ENCODE data around the gene SEPTIN14.
"Not testable (repeated sequence)": the region's sequence is repeated elsewhere in the genome, so short reads cannot be mapped to it uniquely, and the experiment has no call there.

The SEPTIN14 gene

DNA sequence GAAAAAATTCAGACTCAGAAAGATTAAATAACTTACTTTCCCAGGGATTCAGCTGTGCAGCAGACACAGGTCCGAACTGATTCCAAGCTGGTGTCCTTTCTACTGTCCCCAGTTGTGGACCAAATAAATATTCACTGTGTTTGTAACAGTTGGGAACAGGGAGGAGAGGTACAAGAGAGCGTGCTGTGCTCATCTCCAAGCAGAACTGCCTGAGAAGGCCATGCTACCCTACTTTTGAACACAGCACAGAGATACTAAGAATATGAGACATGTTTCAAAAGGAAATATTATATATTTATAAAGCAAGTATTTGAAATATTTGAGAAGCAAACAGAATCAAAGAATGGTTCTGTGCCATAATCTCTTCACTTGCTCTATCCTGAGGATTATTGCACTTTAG lies at the start of gene SEPTIN14:
SEPTIN14 (minus strand) TSS at position 101 of the 400 bp plus-strand sequence. CDS start 756 bp downstream, outside the sequence.
- DNase-seq = not testable (repeated sequence)

DNA sequence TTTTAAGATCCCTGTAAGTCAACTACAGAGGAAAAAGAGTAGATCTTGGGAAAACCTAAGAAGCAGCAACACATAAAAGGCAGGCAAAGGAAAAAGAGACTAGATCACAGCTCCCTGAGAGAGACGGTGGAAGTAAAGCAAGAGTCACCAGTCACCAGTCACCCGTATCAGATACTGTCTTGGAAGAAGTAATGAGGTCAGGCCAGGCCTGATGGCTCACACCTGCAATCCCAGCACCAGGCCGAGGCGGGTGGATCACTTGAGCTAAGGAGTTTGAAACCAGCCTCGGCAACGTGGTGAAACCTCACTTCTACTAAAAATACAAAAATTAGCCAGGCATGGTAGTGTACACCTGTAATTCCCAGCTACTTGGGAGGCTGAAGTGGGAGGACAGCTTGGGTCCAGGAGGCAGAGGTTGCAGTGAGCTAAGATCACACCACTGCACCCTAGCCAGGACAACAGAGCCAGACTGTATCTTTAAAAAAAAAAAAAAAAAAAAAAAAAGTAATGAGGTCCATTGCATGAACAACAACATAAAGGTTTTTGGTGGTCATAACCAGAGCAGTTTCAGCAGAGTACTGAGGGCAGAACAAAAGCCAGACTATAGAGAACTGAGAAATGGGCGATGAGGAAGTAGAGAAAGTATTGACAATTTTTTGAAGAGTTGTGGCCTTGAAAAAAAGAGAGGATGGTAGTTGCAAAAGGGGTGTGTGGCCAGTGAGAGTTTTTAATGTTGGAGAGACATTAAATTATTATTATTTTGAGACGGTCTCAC lies 41.6 kb upstream of the SEPTIN14 start:
- DNase-seq = no peak

DNA sequence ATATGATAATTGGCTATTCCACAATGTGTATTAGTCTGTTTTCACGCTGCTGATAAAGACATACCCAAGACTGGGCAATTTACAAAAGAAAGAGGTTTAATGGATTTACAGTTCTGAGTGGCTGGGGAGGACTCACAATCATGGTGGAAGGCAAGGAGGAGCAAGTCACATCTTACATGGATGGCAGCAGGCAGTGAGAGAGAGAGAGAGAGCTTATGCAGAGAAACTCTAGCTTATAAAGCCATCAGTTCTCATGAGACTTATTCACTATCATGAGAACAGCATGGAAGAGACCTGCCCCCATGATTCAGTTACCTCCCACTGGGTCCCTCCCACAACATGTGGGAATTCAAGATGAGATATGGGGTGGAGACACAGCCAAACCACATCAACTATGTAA lies 38.5 kb upstream of the SEPTIN14 start:
- DNase-seq = not testable (repeated sequence)

DNA sequence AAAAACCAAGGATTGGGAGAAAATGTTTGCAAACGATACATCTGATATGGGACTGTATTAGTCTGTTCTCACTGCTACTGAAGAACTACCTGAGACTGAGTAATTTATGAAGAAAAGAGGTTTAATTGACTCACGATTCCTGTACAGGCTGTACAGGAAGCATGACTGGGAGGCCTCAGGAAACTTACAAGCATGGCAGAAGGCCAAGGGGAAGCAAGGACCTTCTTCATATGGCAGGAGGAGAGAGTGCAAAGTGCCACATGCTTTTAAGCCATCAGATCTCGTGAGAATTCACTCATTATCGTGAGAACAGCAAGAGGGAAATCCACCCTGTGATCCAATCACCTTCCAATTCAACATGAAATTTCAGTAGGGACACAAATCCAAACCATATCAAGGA lies 35.7 kb upstream of the SEPTIN14 start:
- no peak for DNase-seq

DNA sequence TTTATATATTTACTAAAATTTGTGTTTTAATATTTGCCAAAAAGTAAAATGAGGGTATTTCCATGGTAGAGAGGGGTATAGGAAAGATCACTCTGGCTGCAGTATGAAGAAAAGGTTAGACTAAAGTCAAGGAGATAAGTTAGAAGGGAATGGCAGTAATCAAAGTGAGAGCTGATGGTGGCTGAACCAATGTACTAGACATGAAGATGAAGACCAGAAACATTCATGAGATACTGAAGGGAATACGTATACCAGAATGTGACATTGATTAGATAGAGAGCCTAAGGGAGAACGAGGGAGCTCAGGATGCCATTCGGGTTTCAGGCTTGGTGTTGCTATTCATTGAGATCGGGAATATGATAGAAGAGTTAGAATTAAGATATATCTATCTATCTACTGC lies 32.5 kb upstream of the SEPTIN14 start:
- DNase-seq = no peak

DNA sequence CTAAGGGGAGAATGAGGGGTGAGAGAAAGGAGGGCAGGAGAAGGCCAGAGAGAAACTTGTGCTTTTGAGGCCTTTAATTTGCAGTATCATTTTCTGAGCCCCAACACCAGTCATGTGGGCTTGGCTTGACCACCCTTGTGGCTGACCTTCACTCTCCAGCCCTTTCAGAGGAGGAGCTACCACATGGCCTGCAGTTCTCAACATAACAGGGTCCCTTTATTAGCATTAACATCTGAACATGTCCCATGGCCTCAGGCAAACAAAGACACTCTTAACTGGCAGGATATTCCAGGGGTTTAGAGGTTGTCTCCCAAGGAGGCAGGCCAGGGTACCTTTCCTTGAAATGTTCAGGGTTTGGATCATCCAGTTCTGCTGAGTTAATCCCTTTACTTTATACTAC lies 31.4 kb upstream of the SEPTIN14 start:
- no peak for DNase-seq

DNA sequence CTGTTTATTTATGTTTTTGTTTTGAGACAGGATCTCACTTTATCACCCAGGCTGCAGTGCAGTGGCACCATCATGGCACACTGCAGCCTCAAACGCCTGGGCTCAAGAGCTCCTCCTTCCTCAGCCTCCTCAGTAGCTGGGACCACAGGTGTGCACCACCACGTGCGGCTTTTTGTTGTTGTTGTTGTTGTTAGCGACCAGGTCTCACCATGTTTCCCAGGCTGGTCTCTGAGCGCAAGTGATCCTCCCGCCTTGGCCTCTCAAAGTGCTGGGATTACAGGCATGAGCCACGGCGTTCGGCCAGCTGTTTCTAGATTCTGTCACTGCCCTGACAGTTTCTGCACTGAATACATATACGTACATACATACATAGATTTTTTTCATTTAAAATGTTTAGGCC lies 25.8 kb upstream of the SEPTIN14 start:
- DNase-seq = not testable (repeated sequence)

DNA sequence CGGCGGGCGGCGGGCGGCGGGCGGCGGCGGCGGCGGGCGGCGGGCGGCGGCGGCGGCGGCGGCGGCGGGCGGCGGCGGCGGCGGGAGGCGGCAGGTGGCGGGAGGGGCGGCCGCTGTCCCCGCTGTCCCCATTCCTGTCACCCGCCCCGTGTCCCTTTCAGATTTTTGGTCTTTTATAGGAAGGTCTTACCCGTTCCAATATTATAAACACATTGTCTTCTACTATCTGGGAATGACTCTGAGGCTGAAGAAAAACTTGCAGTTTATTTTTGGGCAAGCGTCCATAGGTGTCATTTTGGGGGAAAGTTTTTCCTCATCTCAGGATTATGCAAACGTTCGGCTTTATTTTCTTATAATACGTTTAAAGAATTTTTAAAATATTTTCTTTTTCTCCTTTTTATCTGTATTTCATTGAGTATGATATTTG lies 25.3 kb upstream of the SEPTIN14 start:
- DNase-seq = no peak

DNA sequence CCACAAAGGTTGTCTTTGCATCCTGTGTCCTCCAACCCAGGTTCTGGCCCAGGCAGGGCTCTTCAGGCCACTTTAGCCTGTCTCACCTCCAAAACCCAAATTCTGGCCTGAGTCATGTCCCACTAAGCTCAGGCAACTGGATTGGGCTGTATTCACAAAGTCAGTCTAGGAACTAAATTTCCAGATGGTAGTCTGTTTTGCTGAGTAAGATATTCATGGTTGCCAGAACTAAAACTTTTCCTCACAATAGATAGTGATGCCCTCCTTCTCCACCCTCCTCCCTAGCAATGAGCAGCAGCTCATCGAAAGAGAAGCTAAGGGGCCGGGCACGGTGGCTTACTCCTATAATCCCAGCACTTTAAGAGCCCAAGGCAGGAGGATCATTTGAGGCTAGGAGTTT lies 21.8 kb upstream of the SEPTIN14 start:
- DNase-seq = no peak

DNA sequence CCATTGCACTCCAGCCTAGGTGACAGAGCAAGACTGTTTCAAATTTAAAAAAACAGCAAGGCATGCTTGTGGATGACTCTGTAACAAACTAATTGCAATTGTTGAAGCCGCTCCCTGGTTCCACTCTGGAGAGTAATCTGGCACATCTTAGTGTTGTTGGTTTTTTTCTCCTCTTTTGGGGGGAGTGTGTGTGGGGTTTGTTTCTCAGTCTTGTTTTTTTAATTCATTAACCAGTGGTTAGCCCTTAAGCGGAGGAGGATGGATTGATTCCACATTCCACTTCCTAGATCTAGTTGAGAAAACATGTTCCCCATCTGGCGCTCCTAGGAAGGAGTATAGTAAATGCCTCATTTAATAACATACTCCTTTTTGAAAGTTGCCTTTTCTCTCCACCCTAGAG lies 16.1 kb upstream of the SEPTIN14 start:
- no peak for DNase-seq

DNA sequence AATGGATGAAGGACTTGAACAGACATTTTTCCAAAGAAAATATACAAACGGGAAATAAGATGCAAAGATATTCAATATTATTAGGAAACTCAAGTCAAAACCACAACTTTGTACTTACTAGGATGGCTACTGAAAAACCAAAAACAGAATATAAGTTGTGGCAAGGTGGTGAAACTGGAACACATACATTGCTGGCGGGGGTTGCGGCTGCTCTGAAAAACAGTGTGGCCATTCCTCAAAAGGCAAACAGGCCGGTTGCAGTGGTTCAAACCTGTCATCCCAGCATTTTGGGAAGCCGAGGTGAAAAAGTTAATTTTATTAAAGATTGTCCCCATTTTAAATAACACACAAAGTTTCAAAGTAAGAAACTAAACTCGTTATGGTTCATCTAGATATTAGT lies 14.8 kb upstream of the SEPTIN14 start:
- no peak for DNase-seq

DNA sequence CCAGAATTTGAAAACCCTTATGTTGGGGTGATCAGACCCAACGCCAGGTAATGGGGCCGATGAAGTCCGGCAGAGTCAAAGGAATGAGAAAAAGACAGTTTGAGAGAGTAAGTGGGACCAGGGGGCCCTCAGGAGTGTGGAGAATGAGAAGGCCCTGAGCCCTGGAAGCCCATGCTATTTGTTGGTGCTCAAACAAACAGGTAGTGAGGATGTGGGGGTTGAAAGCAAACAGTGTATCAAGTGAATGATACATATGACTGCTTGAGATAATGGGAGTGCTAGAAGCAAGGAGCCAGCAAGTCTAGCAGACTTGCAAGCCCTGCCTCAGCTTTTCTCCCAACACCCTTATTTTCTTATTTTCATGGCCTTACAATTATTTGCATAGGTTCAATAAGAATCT lies 11.2 kb upstream of the SEPTIN14 start:
- no peak for DNase-seq

DNA sequence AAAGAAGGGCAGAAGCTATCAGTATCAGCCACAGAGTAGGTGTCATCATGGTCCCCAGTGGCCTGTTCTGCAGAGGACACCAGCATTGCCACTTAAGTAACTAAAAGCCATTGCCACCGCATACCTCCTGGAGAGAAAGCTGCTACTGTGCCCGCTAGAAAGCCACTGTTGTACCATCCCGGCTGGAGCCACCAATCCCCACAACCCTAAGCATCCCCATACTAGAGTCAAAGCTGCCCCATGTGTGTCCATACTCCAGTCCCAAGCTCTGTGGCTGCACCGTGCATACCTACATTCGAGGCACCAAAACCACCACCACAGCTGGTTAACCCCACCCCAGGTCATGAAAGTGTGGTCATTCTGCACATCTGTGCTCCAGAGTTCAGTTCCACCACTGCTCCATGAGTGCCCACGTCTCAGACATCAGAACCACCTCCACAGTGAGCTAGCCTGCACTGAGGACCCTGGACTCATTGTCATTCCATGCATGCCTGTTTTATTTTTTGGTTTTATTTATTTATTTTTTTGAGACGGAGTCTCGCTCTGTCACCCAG lies 9.5 kb upstream of the SEPTIN14 start:
- no peak for DNase-seq

DNA sequence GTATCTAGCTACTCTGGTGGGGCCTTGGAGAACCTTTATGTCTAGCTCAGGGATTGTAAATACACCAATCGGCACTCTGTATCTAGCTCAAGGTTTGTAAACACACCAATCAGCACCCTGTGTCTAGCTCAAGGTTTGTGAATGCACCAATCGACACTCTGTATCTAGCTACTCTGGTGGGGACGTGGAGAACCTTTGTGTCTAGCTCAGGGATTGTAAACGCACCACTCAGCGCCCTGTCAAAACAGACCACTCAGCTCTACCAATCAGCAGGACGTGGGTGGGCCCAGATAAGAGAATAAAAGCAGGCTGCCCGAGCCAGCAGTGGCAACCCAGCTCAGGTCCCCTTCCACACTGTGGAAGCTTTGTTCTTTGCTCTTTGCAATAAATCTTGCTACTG lies 6.4 kb upstream of the SEPTIN14 start:
- not testable (repeated sequence) for DNase-seq

DNA sequence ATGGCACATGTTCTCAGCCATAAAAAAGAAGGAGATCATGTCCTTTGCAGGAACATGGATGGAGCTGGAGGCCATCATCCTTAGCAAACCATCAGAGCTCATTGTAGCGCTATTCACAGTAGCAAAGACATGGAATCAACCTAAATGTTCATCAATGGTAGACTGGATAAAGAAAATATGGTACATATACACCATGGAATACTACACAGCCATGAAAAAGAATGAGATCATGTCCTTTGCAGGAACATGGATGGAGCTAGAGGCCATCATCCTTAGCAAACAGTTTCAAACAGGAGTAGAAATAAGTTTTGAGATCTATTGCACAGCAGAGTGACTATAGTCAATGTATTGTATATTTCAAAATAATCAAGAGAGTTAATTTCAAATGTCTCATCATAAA lies 17.4 kb downstream of the SEPTIN14 start:
- not testable (repeated sequence) for DNase-seq

DNA sequence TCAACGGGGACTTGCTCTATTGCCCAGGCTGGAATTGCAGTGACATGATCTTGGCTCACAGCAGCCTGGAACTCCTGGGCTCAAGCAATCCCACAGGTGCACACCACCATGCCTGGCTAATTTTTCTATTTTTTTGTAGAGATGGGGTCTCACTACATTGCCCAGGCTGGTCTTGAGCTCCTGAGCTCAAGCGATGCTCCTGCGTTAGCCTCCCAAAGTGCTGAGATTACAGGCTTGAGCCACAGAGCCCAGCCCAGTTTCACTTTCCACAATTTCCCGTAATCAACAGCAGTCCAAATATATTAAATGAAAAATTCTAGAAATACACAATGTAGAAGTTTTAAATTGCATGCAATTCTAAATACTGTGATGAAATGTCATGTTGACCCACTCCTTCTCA lies 24.0 kb downstream of the SEPTIN14 start:
- no peak for DNase-seq

DNA sequence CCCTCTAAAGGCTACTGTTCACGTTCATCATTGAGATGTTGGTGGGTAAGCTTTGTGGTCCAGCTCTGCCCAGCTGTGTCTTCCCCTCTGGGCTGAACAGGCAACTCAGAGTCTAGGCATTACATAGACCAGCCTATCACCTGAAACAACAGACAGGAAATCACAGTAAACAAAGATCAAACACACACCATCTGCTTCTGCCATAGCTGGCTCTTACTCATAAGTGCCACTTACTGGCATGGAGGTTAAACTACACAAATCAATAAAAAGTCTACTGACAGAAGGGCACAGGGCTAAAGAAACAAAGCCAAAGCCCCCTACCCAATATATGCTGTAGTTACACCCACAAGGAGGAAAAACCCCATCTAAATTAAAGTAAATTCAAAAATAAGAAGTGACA lies 35.0 kb downstream of the SEPTIN14 start:
- DNase-seq = no peak

DNA sequence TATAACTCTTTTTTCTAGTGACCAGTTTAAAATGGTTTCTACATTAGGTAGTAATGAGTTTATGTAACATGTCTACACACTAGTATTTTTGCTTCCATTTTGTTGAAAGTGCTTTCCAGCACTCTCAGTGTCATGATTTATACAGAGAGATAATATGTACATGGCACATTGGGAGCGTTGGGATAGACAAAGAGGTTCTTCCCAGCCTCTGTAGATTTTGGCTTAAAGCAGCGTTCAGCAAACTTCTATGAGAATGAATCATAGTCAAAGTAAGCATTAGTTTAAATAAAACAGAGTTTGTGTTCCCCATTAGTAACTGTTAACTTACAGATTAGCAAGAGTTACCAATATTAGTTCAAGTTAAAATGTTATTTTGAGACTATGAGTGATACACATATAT lies 43.9 kb downstream of the SEPTIN14 start:
- DNase-seq = no peak

DNA sequence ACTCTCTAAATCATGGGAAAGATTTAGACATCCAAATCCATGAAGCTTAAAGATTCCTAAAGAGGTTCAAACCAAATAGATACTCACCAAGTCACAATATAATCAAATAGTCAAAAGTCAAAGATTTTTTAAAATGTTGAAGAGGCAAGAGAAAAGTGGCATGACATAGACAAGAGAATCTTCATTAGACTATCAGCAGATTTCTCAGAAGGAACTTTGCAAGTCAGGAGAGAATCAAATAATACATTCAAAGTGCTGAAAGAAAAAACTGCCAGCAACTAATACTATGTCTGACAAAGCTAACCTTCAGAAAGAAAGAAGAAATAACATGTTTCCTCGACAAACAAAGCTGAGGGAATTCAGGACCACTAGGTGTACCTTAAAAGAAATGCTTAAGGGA lies 65.3 kb downstream of the SEPTIN14 start:
- DNase-seq = not testable (repeated sequence)

DNA sequence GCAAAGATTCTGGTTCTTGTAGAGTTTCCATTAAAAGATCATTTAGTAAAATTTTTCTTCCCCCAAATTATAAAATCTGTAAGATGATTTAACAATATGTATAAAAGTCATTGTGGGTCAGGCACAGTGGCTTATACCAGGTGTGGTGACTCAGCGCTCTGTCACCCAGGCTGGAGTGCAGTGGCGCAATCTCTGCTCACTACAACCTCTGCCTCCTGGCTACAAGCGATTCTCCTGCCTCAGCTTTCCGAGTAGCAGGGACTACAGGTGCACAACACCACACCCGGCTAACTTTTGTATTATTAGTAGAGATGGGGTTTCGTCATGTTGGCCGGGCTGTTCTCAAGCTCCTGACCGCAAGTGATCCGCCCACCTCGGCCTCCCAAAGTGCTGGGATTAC lies 68.0 kb downstream of the SEPTIN14 start:
- no peak for DNase-seq

DNA sequence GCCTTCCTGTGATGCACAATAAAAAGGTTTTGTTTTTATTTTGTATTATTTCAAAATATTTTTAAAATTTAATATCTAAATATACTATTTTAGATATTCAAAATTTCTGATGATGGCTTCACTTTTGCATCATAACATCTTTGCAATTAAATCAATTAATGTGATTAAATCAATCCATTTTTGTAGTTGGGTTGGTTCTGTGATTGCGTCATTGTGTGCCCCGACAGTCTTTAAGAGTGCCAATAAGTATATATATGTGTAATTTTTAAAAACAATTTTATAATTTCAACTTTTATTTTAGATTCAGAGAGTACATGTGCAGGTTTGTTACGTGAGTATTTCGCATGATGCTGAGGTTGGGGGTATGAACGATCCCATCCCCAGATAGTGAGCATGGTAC lies 70.5 kb downstream of the SEPTIN14 start:
- no peak for DNase-seq

DNA sequence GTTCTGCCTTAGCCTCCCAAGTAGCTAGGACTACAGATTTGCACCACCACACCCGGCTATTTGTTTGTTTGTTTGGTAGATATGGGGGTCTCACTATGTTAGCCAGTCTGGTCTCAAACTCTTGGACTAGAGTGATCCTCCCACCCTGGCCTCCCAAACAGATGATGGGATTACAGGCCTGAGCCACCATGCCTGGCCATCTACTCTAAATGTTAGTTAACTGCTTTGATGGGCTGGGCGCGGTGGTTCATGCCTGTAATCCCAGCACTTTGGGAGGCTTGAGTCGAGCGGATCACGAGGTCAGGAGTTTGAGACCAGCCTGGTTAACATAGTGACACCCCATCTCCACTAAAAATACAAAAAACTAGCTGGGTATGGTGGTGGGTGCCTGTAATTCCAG lies 74.8 kb downstream of the SEPTIN14 start:
- DNase-seq = no peak

DNA sequence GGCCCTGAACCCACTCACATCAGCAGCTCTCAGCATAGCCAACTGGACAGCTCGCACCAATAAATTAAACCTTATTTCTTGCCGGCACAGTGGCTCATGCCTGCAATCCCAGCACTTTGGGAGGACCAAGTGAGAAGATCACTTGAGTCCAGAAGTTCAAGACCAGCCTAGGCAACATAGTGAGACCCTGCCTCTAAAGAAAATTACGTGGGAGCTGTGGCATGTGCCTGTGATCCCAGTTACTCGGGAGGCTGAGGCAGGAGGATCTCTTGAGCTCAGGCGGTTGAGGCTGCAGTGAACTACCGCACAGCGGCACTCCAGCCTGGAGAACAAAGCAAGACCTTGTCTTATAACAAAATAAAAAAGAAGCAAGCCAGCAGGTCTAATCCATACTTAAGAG lies 75.7 kb downstream of the SEPTIN14 start:
- no peak for DNase-seq

DNA sequence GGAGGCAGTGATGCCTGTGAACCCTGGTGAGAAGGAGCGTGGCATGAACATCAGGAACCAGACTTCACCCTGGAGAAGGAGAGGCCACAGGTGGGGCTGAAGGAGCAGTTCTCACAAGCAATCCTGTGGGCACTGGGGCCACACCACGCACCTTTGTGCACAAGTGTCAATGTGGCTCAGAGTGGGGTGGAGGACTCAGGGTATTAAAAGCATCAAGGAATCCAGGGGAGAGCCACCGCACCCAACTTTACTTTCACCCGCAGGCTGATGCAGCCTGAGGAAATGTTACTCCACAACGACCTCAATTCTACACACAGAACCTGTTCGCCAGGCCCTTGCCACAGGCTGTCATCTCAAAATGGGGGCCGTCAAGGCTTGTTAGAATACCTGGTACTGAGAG lies 77.1 kb downstream of the SEPTIN14 start:
- DNase-seq = not testable (repeated sequence)

DNA sequence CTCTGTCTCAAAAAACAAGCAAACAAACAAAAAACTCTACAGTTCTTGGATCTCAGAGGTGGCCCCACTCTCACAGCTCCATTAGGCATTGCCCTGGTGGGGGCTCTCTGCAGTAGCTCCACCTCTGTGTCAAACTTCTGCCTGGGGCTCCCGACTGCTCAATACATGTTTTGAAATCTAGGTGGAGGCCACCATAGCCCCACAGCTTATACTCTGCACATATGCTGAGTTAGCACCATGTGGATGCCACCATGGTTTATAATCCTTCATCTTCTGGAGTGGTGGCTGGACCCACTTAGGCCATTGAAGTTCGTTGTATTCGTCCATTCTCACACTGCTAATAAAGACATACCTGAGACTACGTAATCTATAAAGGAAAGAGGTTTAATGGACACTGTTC lies 78.4 kb downstream of the SEPTIN14 start:
- DNase-seq = no peak
